SK-N-MC (cell line): ENCODE results near the gene CGAS.
A peak's percentile ranks its signal among the peaks of the same experiment; 100 is the strongest.
"Not testable (repeated sequence)": the region's sequence is repeated elsewhere in the genome, so short reads cannot be mapped to it uniquely, and the experiment has no call there.

Experiments
- DNase-seq: peaks from one replicate; pipeline ENCODE4 v3.0.0-alpha.2; 2011; ENCODE audit warnings: low read depth, low spot score
- H3K27ac ChIP-seq: fragments of 200-600 bp; sonication (generic); 2 replicates; pipeline ENCODE4 v1.5.1; 2016; ENCODE audit warnings: mixed run types
- H3K36me3 ChIP-seq: fragments of 200-600 bp; sonication (generic); 2 replicates; pipeline ENCODE4 v1.6.1; 2017; ENCODE audit warnings: antibody characterized with exemption, low read length, mixed read lengths; ENCODE audit not compliant: insufficient read depth
- H3K4me3 ChIP-seq: fragments of 200-600 bp; sonication (generic); 2 replicates; pipeline ENCODE4 v1.5.1; 2016
- H3K9ac ChIP-seq: fragments of 200-600 bp; sonication (generic); 2 replicates; pipeline ENCODE4 v1.8.0; 2017; ENCODE audit warnings: mixed run types, mixed read lengths; ENCODE audit not compliant: insufficient read length
- H3K9me3 ChIP-seq: fragments of 200-600 bp; sonication (generic); 2 replicates; pipeline ENCODE4 v1.6.1; 2017; ENCODE audit warnings: low read depth, mild to moderate bottlenecking, antibody characterized with exemption, low read length, moderate library complexity, mixed read lengths
- EZH2 ChIP-seq: fragments of 200-600 bp; sonication (generic); IDR thresholded peaks from one replicate; pipeline ENCODE4 v1.6.1; 2017; ENCODE audit warnings: antibody characterized with exemption
- FOXP2 ChIP-seq: optimal IDR thresholded peaks from 2 replicates; pipeline ENCODE3; 2011; ENCODE audit warnings: mild to moderate bottlenecking, moderate library complexity; ENCODE audit not compliant: insufficient read depth; ENCODE audit errors: extremely low read length, control extremely low read depth
- POLR2AphosphoS5 ChIP-seq: IDR thresholded peaks from 2 replicates; pipeline ENCODE4 v1.6.1; 2012; ENCODE audit warnings: mild to moderate bottlenecking, low read depth, low read length, borderline replicate concordance

Gene CGAS

GRCh38 chr6:73389854-73390253, 62.2 kb downstream of the CGAS start:
- TF ChIP-seq EZH2, result no peak
- TF ChIP-seq POLR2AphosphoS5, result no peak
- no peak for TF ChIP-seq FOXP2
- no peak overlapping the region for H3K4me3 ChIP-seq
- no peaks in the 10 kb centered on the region for H3K9me3 ChIP-seq
- H3K27ac ChIP-seq, result no peak overlapping the region
- no peaks in the 10 kb centered on the region for H3K36me3 ChIP-seq
- H3K9ac ChIP-seq, result no peak overlapping the region
- no peak for DNase-seq

GRCh38 chr6:73388800-73389512, 63.1 kb downstream of the CGAS start:
- TF ChIP-seq POLR2AphosphoS5, result peak; percentile 51
- no peak for TF ChIP-seq FOXP2
- no peak for TF ChIP-seq EZH2
- H3K27ac ChIP-seq, result no peak overlapping the region

GRCh38 chr6:73388433-73388799, 63.7 kb downstream of the CGAS start:
- Histone ChIP-seq H3K4me3 (peak overlapping the region; percentile 83), H3K9me3 (no peaks in the 10 kb centered on the region), H3K36me3 (no peaks in the 10 kb centered on the region), H3K27ac (no peak overlapping the region), H3K9ac (no peak overlapping the region)
- TF ChIP-seq EZH2 (no peak), POLR2AphosphoS5 (no peak), FOXP2 (no peak)
- DNase-seq, result no peak

More at GRCh38 chr6:73388800-73389512, 63.1 kb downstream of the CGAS start:
- H3K4me3 ChIP-seq, result peak overlapping the region; percentile 83
- H3K36me3 ChIP-seq, result no peaks in the 10 kb centered on the region
- peak overlapping the region; percentile 65 for H3K9ac ChIP-seq
- peak; percentile 37 for DNase-seq
- no peaks in the 10 kb centered on the region for H3K9me3 ChIP-seq

GRCh38 chr6:73382462-73383113, 69.5 kb downstream of the CGAS start:
- DNase-seq, result no peak
- H3K9me3 ChIP-seq, result no peaks in the 10 kb centered on the region
- no peaks in the 10 kb centered on the region for H3K36me3 ChIP-seq
- TF ChIP-seq FOXP2 (no peak), POLR2AphosphoS5 (no peak), EZH2 (no peak)
- no peak overlapping the region for H3K9ac ChIP-seq
- H3K27ac ChIP-seq, result no peak overlapping the region
- H3K4me3 ChIP-seq, result no peak overlapping the region

GRCh38 chr6:73381531-73381930, 70.6 kb downstream of the CGAS start:
- not testable (repeated sequence) for DNase-seq, H3K9me3 ChIP-seq, H3K4me3 ChIP-seq, H3K9ac ChIP-seq, H3K27ac ChIP-seq, H3K36me3 ChIP-seq

GRCh38 chr6:73377225-73377624, 74.9 kb downstream of the CGAS start:
- TF ChIP-seq FOXP2, result no peak
- no peak for TF ChIP-seq POLR2AphosphoS5
- no peak for TF ChIP-seq EZH2
- H3K27ac ChIP-seq, result no peak overlapping the region
- no peak overlapping the region for H3K9ac ChIP-seq
- no peak for DNase-seq
- H3K9me3 ChIP-seq, result no peaks in the 10 kb centered on the region
- no peak overlapping the region for H3K4me3 ChIP-seq
- no peaks in the 10 kb centered on the region for H3K36me3 ChIP-seq

- Histone ChIP-seq H3K4me3 (no peak overlapping the region), H3K9ac (no peak overlapping the region), H3K36me3 (no peaks in the 10 kb centered on the region), H3K27ac (no peak overlapping the region), H3K9me3 (no peaks in the 10 kb centered on the region)
- TF ChIP-seq FOXP2, result no peak
- TF ChIP-seq POLR2AphosphoS5, result no peak
- TF ChIP-seq EZH2, result no peak
- DNase-seq, result no peak
Measured at GRCh38 chr6:73375216-73375615, 76.9 kb downstream of the CGAS start.
